NCI-H226 (cell line): ENCODE data around the gene SPC24.

Source experiments
- DNase-seq: peaks from one replicate; pipeline ENCODE4 v3.0.0-alpha.2; 2015

The SPC24 gene

DNA sequence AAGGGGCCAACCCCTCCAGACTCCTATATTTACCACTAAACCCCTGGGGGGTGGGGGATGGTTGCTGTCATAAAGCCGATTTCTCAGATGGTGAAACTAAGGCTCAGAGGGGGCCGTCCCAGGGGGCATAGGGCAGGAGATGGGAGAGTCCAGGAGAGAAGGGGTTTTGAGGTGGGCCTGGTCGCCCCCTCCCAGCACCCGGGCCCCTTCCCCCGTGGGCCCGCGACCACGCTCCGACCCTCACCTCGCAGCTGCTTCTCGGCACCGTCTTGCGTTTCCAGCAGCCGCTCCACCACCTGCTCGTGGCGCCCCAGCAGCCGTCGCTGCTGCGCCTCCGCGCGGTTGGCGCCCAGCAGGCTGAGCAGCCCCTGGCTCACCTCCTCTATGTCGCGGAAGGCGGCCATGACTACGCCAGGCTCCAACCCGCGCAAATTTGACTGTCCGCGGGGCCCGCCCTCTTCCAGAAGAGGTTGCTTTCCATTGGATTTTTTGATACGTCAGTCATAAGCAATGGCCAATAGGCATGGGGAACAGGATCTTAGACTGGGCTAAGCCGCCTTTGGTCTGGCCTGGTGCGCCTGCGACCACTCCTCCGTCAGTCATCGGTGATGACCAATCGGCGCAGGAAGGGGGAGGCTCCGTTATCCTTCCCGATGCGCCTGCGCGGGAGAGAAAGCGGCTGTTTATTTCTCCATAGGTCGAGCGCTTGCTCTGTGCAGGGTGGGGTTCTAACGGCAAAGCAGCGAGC lies at the start of gene SPC24:
TSS of gene SPC24 (minus strand) at position 410 of the 748 bp plus-strand sequence. CDS start at position 404, 6 bp downstream.
- DNase-seq, result peak; percentile 96

GRCh38 chr19:11204943-11205349 lies 49.4 kb upstream of the SPC24 start:
- DNase-seq, result peak; percentile 61

DNA sequence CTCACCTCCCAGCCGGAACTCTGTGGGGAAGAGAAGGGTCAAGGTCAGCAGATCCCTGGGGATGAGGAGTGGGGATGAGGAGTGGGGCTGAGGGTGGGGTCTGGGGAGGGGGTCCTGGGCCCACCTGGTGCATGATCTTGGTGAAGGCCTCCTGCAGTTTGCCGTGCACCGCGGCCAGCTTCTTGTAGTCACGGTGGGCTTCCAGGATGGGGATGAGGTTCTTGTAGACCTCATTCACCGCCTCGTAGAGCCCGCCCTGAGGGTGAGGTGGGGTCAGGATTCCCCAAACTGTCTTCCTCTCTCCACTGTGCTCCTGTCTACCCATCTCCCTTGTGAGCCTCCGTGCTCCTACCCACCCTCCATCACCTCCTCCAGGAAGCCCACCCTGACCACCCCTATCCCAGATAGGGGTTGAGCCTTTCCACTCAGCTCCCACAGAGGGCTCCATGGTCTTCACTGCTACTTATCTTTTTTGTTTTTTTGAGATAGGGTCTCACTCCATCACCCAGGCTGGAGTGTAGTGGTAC lies 48.6 kb upstream of the SPC24 start:
- no peak for DNase-seq

GRCh38 chr19:11203194-11204075 lies 47.9 kb upstream of the SPC24 start:
- peak; percentile 75 for DNase-seq

DNA sequence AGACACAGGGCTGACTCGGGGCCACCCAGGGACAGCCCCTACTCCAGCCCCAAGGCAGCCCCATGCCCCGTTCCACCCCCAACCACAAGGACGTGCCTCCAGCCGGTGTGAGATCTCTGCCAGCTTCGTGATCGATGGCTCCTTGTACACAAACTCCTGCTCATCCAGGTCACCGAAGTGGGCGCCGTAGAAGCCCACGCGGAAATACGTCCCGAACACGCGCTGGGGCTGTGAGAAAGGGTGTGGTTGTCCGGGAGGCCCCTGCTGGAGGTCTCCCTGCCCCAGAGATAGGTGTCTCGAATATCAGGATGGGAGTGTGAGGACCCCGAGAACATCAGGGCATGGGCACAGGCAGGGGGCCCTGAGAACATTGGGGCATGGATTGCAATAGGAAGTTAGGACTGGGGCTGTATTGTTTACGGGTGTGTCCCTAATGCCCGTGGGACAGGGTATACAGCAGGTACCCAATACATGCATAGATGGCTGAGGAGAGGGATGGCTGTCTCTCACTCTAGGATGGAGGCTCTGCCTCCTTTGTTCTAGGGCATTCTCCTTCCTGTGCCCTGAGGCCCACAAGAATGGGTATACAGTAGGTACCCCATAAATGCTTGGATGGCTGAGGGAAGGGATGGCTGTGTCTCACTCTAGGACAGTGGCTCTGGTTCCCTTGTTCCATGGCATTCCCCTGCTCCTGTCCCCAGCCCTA lies 47.1 kb upstream of the SPC24 start:
- DNase-seq, result no peak

- no peak for DNase-seq
Observed at GRCh38 chr19:11201791-11202190, 46.2 kb upstream of the SPC24 start.

- no peak for DNase-seq
Observed at GRCh38 chr19:11200931-11201330, 45.3 kb upstream of the SPC24 start.

- DNase-seq, result no peak
Observed at GRCh38 chr19:11200015-11200574, 44.5 kb upstream of the SPC24 start.

GRCh38 chr19:11199517-11199916 lies 43.9 kb upstream of the SPC24 start:
- DNase-seq, result no peak

- no peak for DNase-seq
Observed at GRCh38 chr19:11198769-11199424, 43.3 kb upstream of the SPC24 start.

DNA sequence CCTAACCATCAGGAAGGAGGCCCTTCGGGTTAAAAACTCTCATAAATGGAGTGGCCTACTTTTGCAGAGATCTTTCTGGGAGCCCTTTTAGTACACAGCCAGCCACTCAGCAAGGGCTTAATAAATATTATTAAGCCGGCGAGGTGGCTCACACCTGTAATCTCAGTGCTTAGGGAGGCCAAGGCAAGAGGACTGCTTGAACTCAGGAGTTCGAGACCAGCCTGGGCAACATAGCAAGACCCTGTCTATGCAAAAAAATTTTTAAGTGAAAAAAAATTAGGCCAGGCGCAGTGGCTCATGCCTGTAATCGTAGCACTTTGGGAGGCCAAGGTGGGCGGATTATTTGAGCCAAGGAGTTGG lies 42.6 kb upstream of the SPC24 start:
- DNase-seq, result no peak

GRCh38 chr19:11197291-11198174 lies 42.0 kb upstream of the SPC24 start, which contains the start of gene KANK2:
KANK2 (minus strand) TSS chr19:11197545; CDS start chr19:11194511, 3,034 bp downstream.
- peak; percentile 58 for DNase-seq

DNA sequence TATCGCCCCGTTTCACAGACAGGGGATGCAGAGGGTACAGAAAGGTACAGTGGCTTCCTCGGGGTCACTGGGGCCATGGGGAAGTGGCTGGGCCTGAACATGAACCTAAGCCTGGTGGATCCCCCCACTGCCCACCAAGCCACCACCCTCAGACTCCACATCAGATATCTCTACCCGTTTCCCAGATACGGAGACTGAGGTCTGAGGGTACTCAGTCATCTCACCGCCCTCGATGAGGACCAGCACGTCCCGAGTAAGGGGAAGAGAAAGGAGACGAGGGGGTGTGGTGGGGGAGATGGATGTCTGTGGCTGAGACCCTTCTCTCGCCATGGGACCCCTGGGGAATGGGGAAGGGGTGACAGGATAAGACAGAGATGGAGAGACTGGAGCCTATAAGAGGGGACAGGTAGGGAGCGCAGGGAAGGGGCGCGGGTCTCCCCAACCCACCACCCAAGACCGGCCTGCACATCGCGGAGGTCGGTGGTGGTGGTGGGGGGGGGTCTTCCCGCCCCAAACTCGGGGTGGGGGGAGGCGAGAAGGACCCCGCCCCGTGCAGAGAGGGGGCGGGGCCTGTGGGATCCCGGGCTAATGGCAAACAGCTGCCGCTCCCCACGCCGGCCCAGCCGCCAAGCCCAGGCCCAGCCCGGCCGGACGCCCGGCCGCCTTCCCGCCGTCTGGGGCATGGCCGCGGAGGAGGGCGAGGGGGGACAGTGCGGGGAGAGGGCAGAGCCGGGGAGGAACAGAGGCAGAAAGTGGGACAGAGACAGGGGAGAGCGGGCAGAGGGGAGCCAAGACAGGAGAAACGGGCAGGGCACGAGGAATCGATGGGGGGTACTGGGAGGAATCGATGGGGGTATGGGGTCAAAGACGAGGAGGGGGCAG lies 41.1 kb upstream of the SPC24 start:
- DNase-seq, result peak; percentile 17

DNA sequence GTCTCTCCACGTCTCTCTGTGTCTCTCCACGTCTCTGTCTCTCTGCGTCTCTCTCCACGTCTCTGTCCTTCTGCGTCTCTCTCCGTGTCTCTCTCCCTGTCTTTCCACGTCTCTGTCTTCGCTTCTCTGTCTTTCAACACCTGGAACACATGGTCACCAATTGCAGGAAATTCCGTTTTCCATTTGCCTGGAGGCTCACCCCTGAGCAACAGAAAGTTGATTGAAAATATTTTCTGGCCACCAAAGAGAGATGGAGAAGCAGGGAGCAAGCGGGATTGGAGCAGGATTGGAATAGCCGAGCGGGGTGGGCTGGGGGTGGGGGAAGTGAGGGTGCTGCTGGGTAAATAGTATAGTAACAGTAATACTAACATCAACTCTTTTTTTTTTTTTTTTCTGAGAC lies 40.1 kb upstream of the SPC24 start:
- DNase-seq, result no peak

GRCh38 chr19:11194656-11195558 lies 39.3 kb upstream of the SPC24 start:
- DNase-seq, result no peak

- no peak for DNase-seq
Observed at GRCh38 chr19:11194173-11194572, 38.6 kb upstream of the SPC24 start.

- no peak for DNase-seq
Observed at GRCh38 chr19:11192957-11193939, 37.7 kb upstream of the SPC24 start.

GRCh38 chr19:11191934-11192333 lies 36.4 kb upstream of the SPC24 start:
- no peak for DNase-seq
